ENCODE results near the gene NUMBL. TPM values are rescaled to one million over a fixed set of nuclear protein-coding genes. Genes with fewer than 3 reads are reported as not detected.

Gene NUMBL
- total and polyA plus RNA-seq, 2 of the 13 experiments (the other 11 are each of a cell fraction or from before 2014, with no cell fraction given) = 0.49 to 2.3 TPM

DNA sequence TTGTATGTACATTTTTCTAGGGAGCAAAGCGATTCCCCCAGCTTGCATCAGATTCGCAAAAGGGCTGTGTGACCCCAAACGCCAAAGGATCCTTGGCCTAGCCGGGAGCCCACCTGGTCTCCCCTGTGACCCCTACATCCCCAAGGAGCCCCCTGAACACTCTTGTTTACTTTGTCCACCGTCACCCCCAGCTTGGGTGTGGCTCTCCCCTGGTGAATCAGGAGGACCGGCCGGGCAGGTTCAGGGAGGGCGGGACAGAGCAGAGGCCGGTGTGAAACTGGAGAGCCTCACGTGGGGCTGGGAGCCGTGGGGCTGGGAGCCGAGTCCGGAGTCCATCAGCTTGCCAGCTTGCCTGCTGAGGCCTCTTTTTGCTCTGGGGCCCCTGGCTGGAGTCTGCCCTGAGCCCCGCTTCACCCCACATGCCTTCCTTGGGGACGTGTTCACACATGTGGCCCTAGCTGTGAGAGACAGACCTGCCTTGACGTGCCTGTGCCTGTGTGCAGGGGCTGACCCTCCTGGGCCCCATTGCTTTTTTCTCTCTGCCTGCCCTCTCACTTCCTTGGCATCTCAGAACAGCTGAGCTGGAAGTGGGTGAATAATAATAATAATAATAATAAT lies 28.4 kb upstream of the NUMBL start (continued):
- TF ChIP-seq ZNF720 (CRISPR knock-in tag; IDR thresholded peaks at IDR 0.05) (no peak), ZNF569 (CRISPR knock-in tag; IDR thresholded peaks at IDR 0.05; ENCODE audit: borderline replicate concordance) (no peak), PTBP1 (IDR thresholded peaks at IDR 0.05; ENCODE audit: low read depth, low read length, poor library complexity, severe bottlenecking) (no peak), CENPX (CRISPR knock-in tag; IDR thresholded peaks at IDR 0.05) (no peak), CREM (IDR thresholded peaks at IDR 0.05) (no peak), CREM (CRISPR knock-in tag; IDR thresholded peaks at IDR 0.05) (no peak), HNRNPK (IDR thresholded peaks at IDR 0.05; ENCODE audit: low read depth, low read length, poor library complexity, severe bottlenecking) (no peak), SMC3 (IDR thresholded peaks at IDR 0.05; ENCODE audit: low read length) (no peak), ZNF12 (CRISPR knock-in tag; IDR thresholded peaks at IDR 0.05) (no peak), NPAS2 (CRISPR knock-in tag; IDR thresholded peaks at IDR 0.05; ENCODE audit: borderline replicate concordance) (no peak), ZNF232 (CRISPR knock-in tag; IDR thresholded peaks at IDR 0.05; ENCODE audit: borderline replicate concordance) (0 out of 2 replicates have a peak, but pooled peaks have one; percentile 32), NR2F2 (IDR thresholded peaks at IDR 0.05; ENCODE audit: borderline replicate concordance, low read depth) (no peak), ZNF251 (CRISPR knock-in tag; IDR thresholded peaks at IDR 0.05) (no peak), NFIC (IDR thresholded peaks at IDR 0.05; ENCODE audit: low read length) (no peak), CCAR2 (optimal IDR thresholded peaks at IDR 0.05; ENCODE audit: low read depth, low read length) (no peak), ZNF33B (CRISPR knock-in tag; IDR thresholded peaks at IDR 0.05) (no peak; the same call in 1 of the 2 replicates), XRCC5 (optimal IDR thresholded peaks at IDR 0.05; ENCODE audit: low read length) (peak; percentile 31), FUBP1 (CRISPR knock-in tag; IDR thresholded peaks at IDR 0.05; ENCODE audit: borderline replicate concordance) (no peak), ZNF383 (CRISPR knock-in tag; IDR thresholded peaks at IDR 0.05; ENCODE audit: borderline replicate concordance) (no peak), NFIB (CRISPR knock-in tag; IDR thresholded peaks at IDR 0.05; ENCODE audit: borderline replicate concordance) (no peak), CENPBD1 (CRISPR knock-in tag; IDR thresholded peaks at IDR 0.05; ENCODE audit: borderline replicate concordance, low read depth) (no peak), ZSCAN12 (CRISPR knock-in tag; IDR thresholded peaks at IDR 0.05) (no peak)
- TF ChIP-seq, protein P1, sequence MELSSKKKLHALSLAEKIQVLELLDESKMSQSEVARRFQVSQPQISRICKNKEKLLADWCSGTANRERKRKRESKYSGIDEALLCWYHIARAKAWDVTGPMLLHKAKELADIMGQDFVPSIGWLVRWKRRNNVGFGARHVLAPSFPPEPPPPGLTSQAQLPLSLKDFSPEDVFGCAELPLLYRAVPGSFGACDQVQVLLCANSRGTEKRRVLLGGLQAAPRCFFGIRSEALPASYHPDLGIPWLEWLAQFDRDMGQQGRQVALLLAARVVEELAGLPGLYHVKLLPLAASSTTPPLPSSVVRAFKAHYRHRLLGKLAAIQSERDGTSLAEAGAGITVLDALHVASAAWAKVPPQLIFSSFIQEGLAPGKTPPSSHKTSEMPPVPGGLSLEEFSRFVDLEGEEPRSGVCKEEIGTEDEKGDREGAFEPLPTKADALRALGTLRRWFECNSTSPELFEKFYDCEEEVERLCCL (CRISPR knock-in tag; IDR thresholded peaks at IDR 0.05; ENCODE audit: borderline replicate concordance) = no peak
- TF ChIP-seq, protein P2, sequence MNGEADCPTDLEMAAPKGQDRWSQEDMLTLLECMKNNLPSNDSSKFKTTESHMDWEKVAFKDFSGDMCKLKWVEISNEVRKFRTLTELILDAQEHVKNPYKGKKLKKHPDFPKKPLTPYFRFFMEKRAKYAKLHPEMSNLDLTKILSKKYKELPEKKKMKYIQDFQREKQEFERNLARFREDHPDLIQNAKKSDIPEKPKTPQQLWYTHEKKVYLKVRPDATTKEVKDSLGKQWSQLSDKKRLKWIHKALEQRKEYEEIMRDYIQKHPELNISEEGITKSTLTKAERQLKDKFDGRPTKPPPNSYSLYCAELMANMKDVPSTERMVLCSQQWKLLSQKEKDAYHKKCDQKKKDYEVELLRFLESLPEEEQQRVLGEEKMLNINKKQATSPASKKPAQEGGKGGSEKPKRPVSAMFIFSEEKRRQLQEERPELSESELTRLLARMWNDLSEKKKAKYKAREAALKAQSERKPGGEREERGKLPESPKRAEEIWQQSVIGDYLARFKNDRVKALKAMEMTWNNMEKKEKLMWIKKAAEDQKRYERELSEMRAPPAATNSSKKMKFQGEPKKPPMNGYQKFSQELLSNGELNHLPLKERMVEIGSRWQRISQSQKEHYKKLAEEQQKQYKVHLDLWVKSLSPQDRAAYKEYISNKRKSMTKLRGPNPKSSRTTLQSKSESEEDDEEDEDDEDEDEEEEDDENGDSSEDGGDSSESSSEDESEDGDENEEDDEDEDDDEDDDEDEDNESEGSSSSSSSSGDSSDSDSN (CRISPR knock-in tag; IDR thresholded peaks at IDR 0.05) = peak; percentile 87

Data from HepG2 (cell line).